K562 (cell line): ENCODE data around the gene NAPEPLD.
"Not testable (repeated sequence)": the region's sequence is repeated elsewhere in the genome, so short reads cannot be mapped to it uniquely, and the experiment has no call there.

Source experiments
- BHLHE40 ChIP-seq: IDR thresholded peaks from 2 replicates; pipeline ENCODE4 v1.6.1; 2011; ENCODE audit warnings: low read length, improper control_type of control experiment
- CC2D1A ChIP-seq: fragments of 450-650 bp; IDR thresholded peaks from 2 replicates; pipeline ENCODE4 v1.6.1; 2017; ENCODE audit warnings: mild to moderate bottlenecking
- CCAR2 ChIP-seq: fragments of 200-400 bp; formaldehyde crosslinking; IDR thresholded peaks from 2 replicates; pipeline ENCODE4 v1.6.1; 2017; ENCODE audit warnings: mild to moderate bottlenecking, low read depth, low read length
- CREBBP ChIP-seq: IDR thresholded peaks from one replicate; pipeline ENCODE4 v1.6.1; 2012; ENCODE audit warnings: low read depth, mild to moderate bottlenecking, control low read depth, inconsistent platforms, low read length
- POLR2A ChIP-seq: fragments of 450-650 bp; conservative IDR thresholded peaks from 2 replicates; pipeline ENCODE4 v1.6.1; 2016
- RFX5 ChIP-seq: IDR thresholded peaks from 2 replicates; pipeline ENCODE4 v1.6.1; 2011; ENCODE audit warnings: low read depth, mild to moderate bottlenecking, improper control_type of control experiment, low read length
- STAT6 ChIP-seq: sonication (generic); formaldehyde crosslinking; IDR thresholded peaks from 2 replicates; pipeline ENCODE4 v1.8.1; 2023; ENCODE audit warnings: mild to moderate bottlenecking, missing genetic modification reagents
- TCF7L2 ChIP-seq: fragments of 150-350 bp; IDR thresholded peaks from 2 replicates; pipeline ENCODE4 v1.6.1; 2016; ENCODE audit warnings: low read depth, mild to moderate bottlenecking, low read length, moderate library complexity
- ZFP91 ChIP-seq: sonication (generic); formaldehyde crosslinking; IDR thresholded peaks from 2 replicates; pipeline ENCODE4 v1.8.0; 2022; ENCODE audit warnings: mild to moderate bottlenecking, missing genetic modification reagents
- ZNF12 ChIP-seq: sonication (generic); formaldehyde crosslinking; IDR thresholded peaks from 2 replicates; pipeline ENCODE4 v1.4.0; 2020; ENCODE audit warnings: mild to moderate bottlenecking, missing genetic modification reagents
- TF ChIP-seq, protein P1 (sequence below), 2 experiments: fragments of 450-650 bp; formaldehyde crosslinking in 1 of 2; IDR thresholded peaks; 2 replicates each; pipeline versions ENCODE4 v1.4.0 to v1.6.1; 2014 to 2020; ENCODE audit warnings: mild to moderate bottlenecking in 2 of 2, borderline replicate concordance in 1 of 2, low read depth in 1 of 2
- TF ChIP-seq, protein P2 (sequence below): sonication (generic); formaldehyde crosslinking; IDR thresholded peaks from 2 replicates; pipeline ENCODE4 v1.8.1; 2023; ENCODE audit warnings: mild to moderate bottlenecking, missing genetic modification reagents

DNA sequence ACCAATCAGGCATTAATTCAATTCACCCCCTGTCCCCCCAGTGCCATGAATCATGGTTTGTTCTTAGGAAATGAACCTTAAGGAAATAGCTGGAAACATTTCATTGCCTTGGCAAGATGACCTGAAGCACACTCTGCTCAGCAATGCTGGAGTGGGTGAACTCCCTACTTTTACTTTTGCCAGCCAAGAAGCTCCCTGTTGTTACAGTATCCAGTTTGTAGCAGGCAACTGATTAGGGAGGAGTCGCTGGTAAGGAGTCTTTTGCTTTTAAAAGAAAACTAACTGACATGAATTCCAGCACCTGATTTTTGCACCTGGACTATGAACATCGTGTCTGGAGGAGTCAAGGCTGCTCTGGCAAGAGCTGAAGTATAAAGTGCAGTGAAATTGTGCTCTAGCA lies 13.7 kb upstream of the NAPEPLD start:
- not testable (repeated sequence) for TF ChIP-seq BHLHE40; POLR2A; RFX5; ZFP91; CCAR2; STAT6 (CRISPR knock-in tag); CC2D1A; ZNF12 (CRISPR knock-in tag); TCF7L2; CREBBP
- TF ChIP-seq, protein P1, sequence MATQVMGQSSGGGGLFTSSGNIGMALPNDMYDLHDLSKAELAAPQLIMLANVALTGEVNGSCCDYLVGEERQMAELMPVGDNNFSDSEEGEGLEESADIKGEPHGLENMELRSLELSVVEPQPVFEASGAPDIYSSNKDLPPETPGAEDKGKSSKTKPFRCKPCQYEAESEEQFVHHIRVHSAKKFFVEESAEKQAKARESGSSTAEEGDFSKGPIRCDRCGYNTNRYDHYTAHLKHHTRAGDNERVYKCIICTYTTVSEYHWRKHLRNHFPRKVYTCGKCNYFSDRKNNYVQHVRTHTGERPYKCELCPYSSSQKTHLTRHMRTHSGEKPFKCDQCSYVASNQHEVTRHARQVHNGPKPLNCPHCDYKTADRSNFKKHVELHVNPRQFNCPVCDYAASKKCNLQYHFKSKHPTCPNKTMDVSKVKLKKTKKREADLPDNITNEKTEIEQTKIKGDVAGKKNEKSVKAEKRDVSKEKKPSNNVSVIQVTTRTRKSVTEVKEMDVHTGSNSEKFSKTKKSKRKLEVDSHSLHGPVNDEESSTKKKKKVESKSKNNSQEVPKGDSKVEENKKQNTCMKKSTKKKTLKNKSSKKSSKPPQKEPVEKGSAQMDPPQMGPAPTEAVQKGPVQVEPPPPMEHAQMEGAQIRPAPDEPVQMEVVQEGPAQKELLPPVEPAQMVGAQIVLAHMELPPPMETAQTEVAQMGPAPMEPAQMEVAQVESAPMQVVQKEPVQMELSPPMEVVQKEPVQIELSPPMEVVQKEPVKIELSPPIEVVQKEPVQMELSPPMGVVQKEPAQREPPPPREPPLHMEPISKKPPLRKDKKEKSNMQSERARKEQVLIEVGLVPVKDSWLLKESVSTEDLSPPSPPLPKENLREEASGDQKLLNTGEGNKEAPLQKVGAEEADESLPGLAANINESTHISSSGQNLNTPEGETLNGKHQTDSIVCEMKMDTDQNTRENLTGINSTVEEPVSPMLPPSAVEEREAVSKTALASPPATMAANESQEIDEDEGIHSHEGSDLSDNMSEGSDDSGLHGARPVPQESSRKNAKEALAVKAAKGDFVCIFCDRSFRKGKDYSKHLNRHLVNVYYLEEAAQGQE (IDR thresholded peaks at IDR 0.05; ENCODE audit: borderline replicate concordance): not testable (repeated sequence)
- TF ChIP-seq, protein P1 (CRISPR knock-in tag; IDR thresholded peaks at IDR 0.05; ENCODE audit: low read depth): not testable (repeated sequence)
- TF ChIP-seq, protein P2, sequence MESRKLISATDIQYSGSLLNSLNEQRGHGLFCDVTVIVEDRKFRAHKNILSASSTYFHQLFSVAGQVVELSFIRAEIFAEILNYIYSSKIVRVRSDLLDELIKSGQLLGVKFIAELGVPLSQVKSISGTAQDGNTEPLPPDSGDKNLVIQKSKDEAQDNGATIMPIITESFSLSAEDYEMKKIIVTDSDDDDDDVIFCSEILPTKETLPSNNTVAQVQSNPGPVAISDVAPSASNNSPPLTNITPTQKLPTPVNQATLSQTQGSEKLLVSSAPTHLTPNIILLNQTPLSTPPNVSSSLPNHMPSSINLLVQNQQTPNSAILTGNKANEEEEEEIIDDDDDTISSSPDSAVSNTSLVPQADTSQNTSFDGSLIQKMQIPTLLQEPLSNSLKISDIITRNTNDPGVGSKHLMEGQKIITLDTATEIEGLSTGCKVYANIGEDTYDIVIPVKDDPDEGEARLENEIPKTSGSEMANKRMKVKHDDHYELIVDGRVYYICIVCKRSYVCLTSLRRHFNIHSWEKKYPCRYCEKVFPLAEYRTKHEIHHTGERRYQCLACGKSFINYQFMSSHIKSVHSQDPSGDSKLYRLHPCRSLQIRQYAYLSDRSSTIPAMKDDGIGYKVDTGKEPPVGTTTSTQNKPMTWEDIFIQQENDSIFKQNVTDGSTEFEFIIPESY (CRISPR knock-in tag): not testable (repeated sequence)
